Measurements from ENCODE around the gene FNDC3A.
"Not testable (repeated sequence)": the region's sequence is repeated elsewhere in the genome, so short reads cannot be mapped to it uniquely, and the experiment has no call there.

FNDC3A gene

GRCh38 chr13:48976576-48977285, 1.0 kb downstream of the FNDC3A start:
- DNase-seq = no peak

- DNase-seq = no peak
Measured at GRCh38 chr13:48977286-48977625, 1.5 kb downstream of the FNDC3A start.

GRCh38 chr13:48977973-48978372, 2.3 kb downstream of the FNDC3A start:
- no peak for DNase-seq

GRCh38 chr13:48978942-48979601, 3.4 kb downstream of the FNDC3A start:
- no peak for DNase-seq

GRCh38 chr13:48979892-48980291, 4.2 kb downstream of the FNDC3A start:
- no peak for DNase-seq

- no peak for DNase-seq
Measured at GRCh38 chr13:48983331-48983730, 7.6 kb downstream of the FNDC3A start.

GRCh38 chr13:48985756-48986155, 10.0 kb downstream of the FNDC3A start:
- no peak for DNase-seq

GRCh38 chr13:48990900-48991299, 15.2 kb downstream of the FNDC3A start:
- DNase-seq = no peak

- no peak for DNase-seq
Measured at GRCh38 chr13:48993150-48993549, 17.4 kb downstream of the FNDC3A start.

- DNase-seq = no peak
Measured at GRCh38 chr13:48994706-48995105, 19.0 kb downstream of the FNDC3A start.

GRCh38 chr13:48998641-48999292, 23.1 kb downstream of the FNDC3A start:
- no peak for DNase-seq

GRCh38 chr13:49000247-49000646, 24.5 kb downstream of the FNDC3A start:
- no peak for DNase-seq

- not testable (repeated sequence) for DNase-seq
Measured at GRCh38 chr13:49018986-49019635, 43.4 kb downstream of the FNDC3A start.

- DNase-seq = no peak
Measured at GRCh38 chr13:49020328-49020727, 44.6 kb downstream of the FNDC3A start.

GRCh38 chr13:49020940-49021553, 45.3 kb downstream of the FNDC3A start:
- DNase-seq = no peak

- DNase-seq = no peak
Measured at GRCh38 chr13:49021953-49022352, 46.2 kb downstream of the FNDC3A start.

GRCh38 chr13:49022472-49023144, 46.9 kb downstream of the FNDC3A start:
- DNase-seq = no peak

- DNase-seq = no peak
Measured at GRCh38 chr13:49023431-49023830, 47.7 kb downstream of the FNDC3A start.

- no peak for DNase-seq
Measured at GRCh38 chr13:49026851-49027250, 51.1 kb downstream of the FNDC3A start.

- DNase-seq = no peak
Measured at GRCh38 chr13:49029570-49029969, 53.9 kb downstream of the FNDC3A start.

- DNase-seq = no peak
Measured at GRCh38 chr13:49030213-49030612, 54.5 kb downstream of the FNDC3A start.

GRCh38 chr13:49040872-49041271, 65.2 kb downstream of the FNDC3A start:
- DNase-seq = no peak

- DNase-seq = no peak
Measured at GRCh38 chr13:49042476-49042875, 66.8 kb downstream of the FNDC3A start.
